Brain microvascular endothelial cell (primary cell): ENCODE data around the gene GPR37L1.

Experiments used
- DNase-seq: peaks from one replicate; pipeline ENCODE4 v3.0.0-alpha.2; 2020
- H3K27ac ChIP-seq: fragments of 250-450 bp; sonication (Bioruptor Pico); 2 replicates; pipeline ENCODE4 v1.5.1; 2020; ENCODE audit warnings: mild to moderate bottlenecking, moderate library complexity
- H3K27me3 ChIP-seq: fragments of 250-450 bp; sonication (Bioruptor Pico); replicated peaks from 2 replicates; pipeline ENCODE4 v1.5.1; 2020; ENCODE audit warnings: mild to moderate bottlenecking
- H3K36me3 ChIP-seq: fragments of 250-450 bp; sonication (Bioruptor Pico); replicated peaks from 2 replicates; pipeline ENCODE4 v1.5.1; 2020; ENCODE audit warnings: mild to moderate bottlenecking
- H3K4me3 ChIP-seq: 2 replicates; pipeline ENCODE4 v1.5.1; 2011; ENCODE audit warnings: low read depth, mild to moderate bottlenecking, control low read depth, low read length, moderate library complexity
- CTCF ChIP-seq: IDR thresholded peaks from 2 replicates; pipeline ENCODE4 v1.5.1; 2011; ENCODE audit warnings: low read depth, mild to moderate bottlenecking, moderate library complexity, low read length, control low read depth, inconsistent platforms; ENCODE audit errors: missing control alignments
- in situ Hi-C: cut with HindIII; loops from 2 replicates; pipeline ENCODE4 v1.10.0; 2017; ENCODE audit warnings: low sequenced_read_pairs, low pct_ligation_motif_present

Gene GPR37L1

GRCh38 chr1:202160377-202160940 is 37.7 kb downstream of the GPR37L1 start, which contains the start of gene PTPN7:
PTPN7 (minus strand) TSS chr1:202160602; CDS start chr1:202159402, 1,200 bp downstream.
- TF ChIP-seq CTCF, result peak; percentile 59
- no peaks in the 10 kb centered on the region for H3K36me3 ChIP-seq
- no peaks in the 10 kb centered on the region for H3K27me3 ChIP-seq
- DNase-seq, result no peak
- H3K27ac ChIP-seq, result no peak within 1 kb of the TSS
- in situ Hi-C loops, result no loop called here
- no peak within 1 kb of the TSS for H3K4me3 ChIP-seq

GRCh38 chr1:202161151-202162046 is 38.7 kb downstream of the GPR37L1 start:
- H3K4me3 ChIP-seq, result no peak overlapping the region
- no peaks in the 10 kb centered on the region for H3K27me3 ChIP-seq
- no peak for TF ChIP-seq CTCF
- no peak for DNase-seq
- no peaks in the 10 kb centered on the region for H3K36me3 ChIP-seq
- in situ Hi-C loops, result no loop called here
- H3K27ac ChIP-seq, result no peak overlapping the region

GRCh38 chr1:202162047-202162417 is 39.3 kb downstream of the GPR37L1 start:
- no peaks in the 10 kb centered on the region for H3K27me3 ChIP-seq
- in situ Hi-C loops, result no loop called here
- DNase-seq, result no peak
- H3K36me3 ChIP-seq, result no peaks in the 10 kb centered on the region
- no peak for TF ChIP-seq CTCF
- no peak overlapping the region for H3K27ac ChIP-seq
- H3K4me3 ChIP-seq, result no peak overlapping the region

- in situ Hi-C loops, result no loop called here
- no peak overlapping the region for H3K4me3 ChIP-seq
- H3K27ac ChIP-seq, result no peak overlapping the region
- no peak for DNase-seq
- H3K36me3 ChIP-seq, result no peaks in the 10 kb centered on the region
- TF ChIP-seq CTCF, result no peak
- no peaks in the 10 kb centered on the region for H3K27me3 ChIP-seq
Measured at GRCh38 chr1:202162418-202163280, 39.9 kb downstream of the GPR37L1 start.

GRCh38 chr1:202163281-202164270 is 40.9 kb downstream of the GPR37L1 start:
- DNase-seq, result no peak
- Histone ChIP-seq H3K36me3 (no peaks in the 10 kb centered on the region), H3K27me3 (no peaks in the 10 kb centered on the region), H3K4me3 (no peak overlapping the region), H3K27ac (no peak overlapping the region)
- TF ChIP-seq CTCF, result no peak
- in situ Hi-C loops, result no loop called here
